Measurements from ENCODE around the gene STARD6.
"Not testable (repeated sequence)": the region's sequence is repeated elsewhere in the genome, so short reads cannot be mapped to it uniquely, and the experiment has no call there.

The STARD6 gene

GRCh38 chr18:54338230-54338629 lies 19.4 kb downstream of the STARD6 start:
- no peak for DNase-seq (ENCODE audit: low read depth in 2 of 2)

DNA sequence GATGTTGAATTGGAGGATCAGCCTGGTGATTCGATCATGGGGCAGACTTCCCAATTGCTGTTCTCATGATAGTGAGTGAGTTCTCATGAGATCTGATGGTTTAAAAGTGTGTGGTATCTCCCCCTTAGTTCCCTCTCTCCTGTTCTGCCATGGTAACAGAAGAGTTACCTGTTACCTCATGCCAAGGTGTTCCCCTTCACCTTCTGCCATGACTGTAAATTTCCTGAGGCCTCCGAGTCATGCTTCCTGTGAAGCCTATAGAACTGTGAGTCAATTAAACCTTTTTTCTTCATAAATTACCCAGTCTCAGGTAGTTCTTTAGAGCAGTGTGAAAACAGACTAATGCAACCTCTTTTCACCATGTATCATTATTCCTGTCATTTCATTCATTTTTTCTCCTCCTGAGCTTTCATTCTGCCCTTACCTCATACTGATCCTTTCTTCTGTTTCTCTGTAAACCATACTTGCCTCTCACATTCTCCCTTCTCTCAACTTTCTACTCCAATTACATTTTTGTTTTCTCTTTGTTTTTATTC lies 22.0 kb downstream of the STARD6 start:
- no peak for DNase-seq (ENCODE audit: low read depth in 2 of 2)

GRCh38 chr18:54330768-54331548 lies 26.7 kb downstream of the STARD6 start:
- no peak for DNase-seq (ENCODE audit: low read depth in 2 of 2)

GRCh38 chr18:54329787-54330186 lies 27.9 kb downstream of the STARD6 start:
- DNase-seq (ENCODE audit: low read depth in 2 of 2): no peak

DNA sequence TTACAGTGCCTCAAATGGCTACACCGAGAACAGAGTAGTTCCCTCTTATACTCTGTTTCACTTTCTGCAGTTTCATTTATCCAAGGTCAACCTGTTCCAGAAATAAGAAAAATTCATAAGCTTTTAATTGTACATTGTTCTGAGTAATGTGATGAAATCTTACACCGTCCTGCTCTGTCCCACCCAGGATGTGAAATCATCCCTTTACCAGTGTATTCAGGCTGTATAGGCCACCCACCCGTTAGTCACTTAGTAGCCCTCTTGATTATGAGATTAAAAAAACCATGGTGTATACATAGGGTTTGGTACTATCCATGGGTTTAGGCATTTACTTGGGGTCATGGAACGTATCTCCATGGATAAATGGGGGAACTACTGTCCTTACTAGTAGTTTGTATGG lies 29.8 kb downstream of the STARD6 start:
- DNase-seq (ENCODE audit: low read depth in 2 of 2): no peak

DNA sequence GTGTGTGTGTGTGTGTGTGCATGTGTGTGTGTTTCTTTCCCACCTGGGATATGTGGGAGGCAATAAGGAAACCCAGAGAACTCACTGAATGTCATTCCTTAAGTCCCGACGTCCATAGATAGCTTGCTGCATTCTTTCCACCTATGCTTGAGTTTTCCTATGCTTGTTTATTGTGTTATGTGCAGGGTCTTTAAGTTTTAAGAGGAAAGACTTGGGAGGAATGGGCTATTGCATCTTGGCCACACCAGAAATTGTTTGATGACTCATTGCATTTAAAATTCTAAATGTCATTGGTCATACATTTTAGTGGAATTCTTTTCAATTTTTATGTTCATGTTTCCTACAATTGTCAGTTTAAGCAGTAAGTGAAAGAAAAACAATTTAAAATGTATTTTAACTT lies 33.7 kb downstream of the STARD6 start:
- no peak for DNase-seq (ENCODE audit: low read depth in 2 of 2)

DNA sequence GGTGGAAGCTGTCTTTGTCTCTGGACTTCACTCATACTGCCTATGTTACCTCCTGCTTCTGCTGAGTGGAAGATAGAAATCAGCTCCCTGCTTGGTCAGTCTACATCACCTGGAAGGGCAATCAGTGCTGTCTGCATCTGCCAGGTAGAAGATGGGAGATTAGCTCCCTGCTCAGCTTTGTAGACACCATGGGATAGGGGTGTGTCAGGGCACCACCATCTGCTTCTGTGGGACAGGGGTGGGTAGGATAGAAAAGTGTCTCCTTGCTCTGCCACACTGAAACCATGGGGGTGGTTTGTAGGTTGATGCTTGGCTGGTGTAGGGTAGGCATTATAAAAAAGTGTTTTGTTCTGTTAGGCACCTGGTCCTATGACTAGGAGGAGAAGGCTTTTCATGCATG lies 34.1 kb downstream of the STARD6 start:
- no peak for DNase-seq (ENCODE audit: low read depth in 2 of 2)

DNA sequence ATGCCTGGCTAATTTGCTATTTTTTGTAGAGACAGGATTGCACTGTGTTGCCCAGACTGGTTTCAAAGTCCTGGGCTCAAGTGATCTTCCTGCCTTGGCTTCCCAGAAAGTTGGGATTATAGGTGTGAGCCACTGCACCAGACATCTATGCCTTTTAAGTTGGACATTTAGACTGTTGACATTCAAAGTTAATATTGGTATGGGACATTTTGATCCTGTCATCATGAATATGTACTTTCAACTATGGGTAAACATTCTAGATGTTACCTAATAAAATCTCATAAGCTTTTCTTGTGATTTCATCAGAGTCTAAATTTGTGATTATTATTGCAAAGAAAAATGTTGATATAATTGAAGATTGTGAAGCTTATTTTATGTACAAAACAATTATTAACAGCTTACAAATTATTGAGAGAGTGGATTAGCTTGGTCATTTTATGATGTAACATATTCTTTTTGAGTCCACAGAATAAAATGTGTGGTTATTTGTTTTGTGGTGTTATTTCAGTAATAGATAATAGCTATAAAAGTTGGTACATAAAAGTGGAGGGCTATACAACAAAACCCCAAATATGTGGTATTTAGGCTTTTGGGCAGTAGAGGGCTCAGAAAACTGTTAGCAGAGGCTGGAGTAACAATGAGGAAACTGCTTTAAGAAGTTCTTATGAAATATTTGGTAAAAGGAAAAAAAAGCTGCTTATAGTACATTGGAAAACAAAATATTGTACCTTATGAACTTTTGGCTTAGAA lies 41.4 kb downstream of the STARD6 start:
- DNase-seq (ENCODE audit: low read depth in 2 of 2): no peak

- not testable (repeated sequence) for DNase-seq (ENCODE audit: low read depth in 2 of 2)
These were observed 48.1 kb downstream of the STARD6 start for GRCh38 chr18:54309564-54309963.

DNA sequence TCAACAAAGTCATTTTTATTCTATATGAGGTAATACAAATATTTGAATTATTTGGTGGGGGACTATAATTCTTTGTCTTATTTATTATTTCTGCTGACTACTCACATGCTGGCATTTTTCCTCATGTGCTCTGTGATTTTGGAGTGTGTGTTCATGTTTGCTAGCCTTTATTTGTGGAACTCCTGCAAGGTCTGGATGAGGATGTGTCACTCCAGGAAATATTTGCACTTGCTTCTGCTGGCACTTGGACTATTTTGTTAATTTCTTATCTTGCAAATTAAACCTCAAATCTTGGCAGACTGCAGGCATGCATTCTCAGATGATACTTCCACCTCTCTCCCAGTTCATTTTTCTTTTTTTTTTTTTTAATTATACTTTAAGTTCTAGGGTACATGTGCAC lies 54.2 kb downstream of the STARD6 start:
- no peak for DNase-seq (ENCODE audit: low read depth in 2 of 2)

GRCh38 chr18:54298991-54299390 lies 58.7 kb downstream of the STARD6 start:
- DNase-seq (ENCODE audit: low read depth in 2 of 2): not testable (repeated sequence)

DNA sequence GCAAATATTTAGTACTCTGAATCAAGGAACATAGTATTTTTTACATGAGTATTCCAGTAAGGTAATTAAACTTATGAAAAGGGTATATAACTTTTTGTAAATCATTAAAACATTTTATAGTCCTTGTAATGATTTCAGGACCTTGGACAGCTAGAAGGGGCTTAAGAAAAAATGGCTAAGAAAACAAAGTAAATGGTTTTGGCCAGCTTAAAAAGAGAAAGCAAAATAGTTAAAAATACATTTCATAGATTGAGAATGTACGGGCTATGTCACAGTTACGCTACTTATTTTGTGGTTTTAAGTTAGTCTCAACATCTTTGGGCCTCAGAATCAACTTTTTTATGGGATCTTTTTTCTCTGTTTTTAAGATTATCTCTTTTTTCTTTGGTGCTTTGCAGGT lies 61.6 kb downstream of the STARD6 start:
- DNase-seq (ENCODE audit: low read depth in 2 of 2): no peak

- no peak for DNase-seq (ENCODE audit: low read depth in 2 of 2)
These were observed 63.4 kb downstream of the STARD6 start for GRCh38 chr18:54294274-54294673.

- peak; percentile 46 to 57 for DNase-seq (ENCODE audit: low read depth in 2 of 2)
These were observed 72.5 kb downstream of the STARD6 start for GRCh38 chr18:54284981-54285785.

DNA sequence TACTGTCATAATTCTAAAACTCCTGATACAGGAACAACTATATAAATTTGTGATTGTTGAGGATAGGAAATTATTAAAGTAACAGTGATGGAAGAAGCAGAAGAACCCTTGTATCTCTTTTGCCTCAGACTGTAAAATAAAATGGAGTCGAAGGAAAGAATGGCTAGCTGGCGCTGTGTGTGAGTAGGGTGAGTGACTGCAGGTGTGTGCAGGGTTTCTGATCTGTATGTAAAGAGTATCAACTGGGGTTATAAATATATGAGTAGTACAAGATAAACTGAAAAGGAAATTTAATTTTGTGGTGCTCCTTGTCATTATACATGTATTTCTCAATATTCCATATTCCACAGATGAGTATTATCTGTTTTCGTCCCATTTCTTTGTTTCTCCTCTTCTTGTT lies 73.1 kb downstream of the STARD6 start:
- DNase-seq (ENCODE audit: low read depth in 2 of 2): no peak

GRCh38 chr18:54280220-54280569 lies 77.5 kb downstream of the STARD6 start:
- no peak for DNase-seq (ENCODE audit: low read depth in 2 of 2)

- DNase-seq (ENCODE audit: low read depth in 2 of 2): no peak
These were observed 78.0 kb downstream of the STARD6 start for GRCh38 chr18:54279477-54280219.

GRCh38 chr18:54278615-54279014 lies 79.0 kb downstream of the STARD6 start:
- DNase-seq (ENCODE audit: low read depth in 2 of 2): no peak

GRCh38 chr18:54277899-54278298 lies 79.8 kb downstream of the STARD6 start:
- no peak for DNase-seq (ENCODE audit: low read depth in 2 of 2)

Data from stimulated activated CD4-positive, alpha-beta T cell treated with anti-CD3 and anti-CD28 coated beads, Interleukin-12 subunit alpha, Interleukin-12 subunit beta, amount 100 ng/mL, for 24 hours (primary cell).